Measurements from ENCODE around the gene ZYG11A.

ZYG11A gene

GRCh38 chr1:52943876-52944416 is 101.4 kb downstream of the ZYG11A start:
- Histone ChIP-seq H3F3A (ENCODE audit: insufficient read depth, low read length) (peaks cover 4% of the 10 kb centered on the region; the same call in 1 of the 2 replicates), H4K20me1 (ENCODE audit: insufficient read depth, low read length) (no peaks in the 10 kb centered on the region), H3K4me3 (ENCODE audit: low read depth, low read length, poor library complexity, severe bottlenecking) (no peak overlapping the region), H3K9ac (ENCODE audit: low read length) (no peak overlapping the region), H3K4me1 (ENCODE audit: insufficient read depth, low read length, severe bottlenecking) (no peaks in the 10 kb centered on the region), H2AFZ (ENCODE audit: low read length) (no peak overlapping the region), H3K36me3 (ENCODE audit: insufficient read depth, low read length) (no peaks in the 10 kb centered on the region), H3K4me2 (ENCODE audit: low read length) (no peak overlapping the region), H3K27me3 (ENCODE audit: insufficient read depth, low read length) (0 out of 2 replicates have a peak, but pooled peaks cover 4% of the 10 kb centered on the region), H3K9me3 (ENCODE audit: low read length) (no peaks in the 10 kb centered on the region), H3K27ac (ENCODE audit: low read depth, low read length, poor library complexity, severe bottlenecking) (no peak overlapping the region), H3K9me2 (ENCODE audit: low read depth, low read length) (no peaks in the 10 kb centered on the region), H3K79me2 (ENCODE audit: insufficient read depth, low read length) (no peaks in the 10 kb centered on the region)
- no peak for TF ChIP-seq CTCF (IDR thresholded peaks at IDR 0.05; ENCODE audit: low read length)
- TF ChIP-seq EZH2 (IDR thresholded peaks at IDR 0.05; ENCODE audit: borderline replicate concordance, low read length), result no peak

- H4K20me1 ChIP-seq (ENCODE audit: insufficient read depth, low read length), result no peaks in the 10 kb centered on the region
- no peaks in the 10 kb centered on the region for H3K79me2 ChIP-seq (ENCODE audit: insufficient read depth, low read length)
- H3K9me3 ChIP-seq (ENCODE audit: low read length), result no peaks in the 10 kb centered on the region
- no peak overlapping the region for H2AFZ ChIP-seq (ENCODE audit: low read length)
- H3K27me3 ChIP-seq (ENCODE audit: insufficient read depth, low read length), result 0 out of 2 replicates have a peak, but pooled peaks cover 4% of the 10 kb centered on the region
- TF ChIP-seq CTCF (IDR thresholded peaks at IDR 0.05; ENCODE audit: low read length), result no peak
- no peak overlapping the region for H3K9ac ChIP-seq (ENCODE audit: low read length)
- H3K9me2 ChIP-seq (ENCODE audit: low read depth, low read length), result no peaks in the 10 kb centered on the region
- no peak overlapping the region for H3K4me3 ChIP-seq (ENCODE audit: low read depth, low read length, poor library complexity, severe bottlenecking)
- H3K27ac ChIP-seq (ENCODE audit: low read depth, low read length, poor library complexity, severe bottlenecking), result no peak overlapping the region
- H3K4me1 ChIP-seq (ENCODE audit: insufficient read depth, low read length, severe bottlenecking), result no peaks in the 10 kb centered on the region
- peaks cover 4% of the 10 kb centered on the region; the same call in 1 of the 2 replicates for H3F3A ChIP-seq (ENCODE audit: insufficient read depth, low read length)
- H3K36me3 ChIP-seq (ENCODE audit: insufficient read depth, low read length), result no peaks in the 10 kb centered on the region
- H3K4me2 ChIP-seq (ENCODE audit: low read length), result no peak overlapping the region
Observed at GRCh38 chr1:52944566-52944965, 102.0 kb downstream of the ZYG11A start.
